Measurements from ENCODE around the gene RFC4. TPM values are rescaled to one million over a fixed set of nuclear protein-coding genes. Genes with fewer than 3 reads are reported as not detected.

The RFC4 gene
- total and polyA plus RNA-seq, 4 donors = 21.7 to 35.1 (median 31.3) TPM

- Histone ChIP-seq H3K27ac (ENCODE audit: low read depth, low read length) (no peak overlapping the region), H3K27me3 (ENCODE audit: control insufficient read depth, insufficient read depth, low read length) (no peaks in the 10 kb centered on the region), H3K4me1 (ENCODE audit: control insufficient read depth, insufficient read depth, low read length) (no peaks in the 10 kb centered on the region), H3K36me3 (ENCODE audit: control insufficient read depth, insufficient read depth, low read length) (no peaks in the 10 kb centered on the region), H3K9me3 (ENCODE audit: control insufficient read depth, insufficient read depth, low read length) (no peaks in the 10 kb centered on the region), H3K4me3 (ENCODE audit: low read depth, low read length) (no peak overlapping the region)
- 89% methylated on average over 1 of the region's 3 CpGs for WGBS (ENCODE audit: insufficient coverage)
- no peak for DNase-seq (ENCODE audit: low read depth in 4 of 6, low spot score in 6 of 6)
Measured at GRCh38 chr3:186843039-186843432, 36.8 kb upstream of the RFC4 start.

- no peak for DNase-seq (ENCODE audit: low read depth in 4 of 6, low spot score in 6 of 6)
- H3K27me3 ChIP-seq (ENCODE audit: control insufficient read depth, insufficient read depth, low read length) = no peaks in the 10 kb centered on the region
- no peak within 1 kb of the TSS for H3K4me3 ChIP-seq (ENCODE audit: low read depth, low read length)
- H3K36me3 ChIP-seq (ENCODE audit: control insufficient read depth, insufficient read depth, low read length) = no peaks in the 10 kb centered on the region
- no peak within 1 kb of the TSS for H3K27ac ChIP-seq (ENCODE audit: low read depth, low read length)
- no peaks in the 10 kb centered on the region for H3K9me3 ChIP-seq (ENCODE audit: control insufficient read depth, insufficient read depth, low read length)
- no peaks in the 10 kb centered on the region for H3K4me1 ChIP-seq (ENCODE audit: control insufficient read depth, insufficient read depth, low read length)
- 85% methylated on average over 6 of the region's 7 CpGs for WGBS (ENCODE audit: insufficient coverage)
Measured at GRCh38 chr3:186842426-186843038, 36.2 kb upstream of the RFC4 start, which contains the start of gene ADIPOQ. Gene ADIPOQ, plus strand, starts transcription at chr3:186842710. Its CDS starts 10,349 bp downstream, at chr3:186853059.

GRCh38 chr3:186841620-186842019 lies 35.3 kb upstream of the RFC4 start:
- H3K9me3 ChIP-seq (ENCODE audit: control insufficient read depth, insufficient read depth, low read length) = no peaks in the 10 kb centered on the region
- H3K27ac ChIP-seq (ENCODE audit: low read depth, low read length) = no peak overlapping the region
- H3K27me3 ChIP-seq (ENCODE audit: control insufficient read depth, insufficient read depth, low read length) = no peaks in the 10 kb centered on the region
- WGBS (ENCODE audit: insufficient coverage) = 93% methylated on average over 3 of the region's 4 CpGs
- no peak for DNase-seq (ENCODE audit: low read depth in 4 of 6, low spot score in 6 of 6)
- H3K4me3 ChIP-seq (ENCODE audit: low read depth, low read length) = no peak overlapping the region
- H3K4me1 ChIP-seq (ENCODE audit: control insufficient read depth, insufficient read depth, low read length) = no peaks in the 10 kb centered on the region
- H3K36me3 ChIP-seq (ENCODE audit: control insufficient read depth, insufficient read depth, low read length) = no peaks in the 10 kb centered on the region

- Histone ChIP-seq H3K4me1 (ENCODE audit: control insufficient read depth, insufficient read depth, low read length) (no peaks in the 10 kb centered on the region), H3K36me3 (ENCODE audit: control insufficient read depth, insufficient read depth, low read length) (no peaks in the 10 kb centered on the region), H3K27ac (ENCODE audit: low read depth, low read length) (no peak overlapping the region), H3K4me3 (ENCODE audit: low read depth, low read length) (no peak overlapping the region), H3K27me3 (ENCODE audit: control insufficient read depth, insufficient read depth, low read length) (no peaks in the 10 kb centered on the region), H3K9me3 (ENCODE audit: control insufficient read depth, insufficient read depth, low read length) (no peaks in the 10 kb centered on the region)
- 76% methylated on average over 11 of the region's 17 CpGs for WGBS (ENCODE audit: insufficient coverage)
- peak in 2 of 6 donors; percentile 4 to 29 for DNase-seq (ENCODE audit: low read depth in 4 of 6, low spot score in 6 of 6)
Measured at GRCh38 chr3:186839874-186840641, 33.8 kb upstream of the RFC4 start.

GRCh38 chr3:186832276-186832675 lies 26.0 kb upstream of the RFC4 start:
- Histone ChIP-seq H3K27me3 (ENCODE audit: control insufficient read depth, insufficient read depth, low read length) (peaks cover 44% of the 10 kb centered on the region), H3K4me1 (ENCODE audit: control insufficient read depth, insufficient read depth, low read length) (peaks cover 6% of the 10 kb centered on the region), H3K4me3 (ENCODE audit: low read depth, low read length) (no peak overlapping the region), H3K27ac (ENCODE audit: low read depth, low read length) (no peak overlapping the region), H3K9me3 (ENCODE audit: control insufficient read depth, insufficient read depth, low read length) (no peaks in the 10 kb centered on the region), H3K36me3 (ENCODE audit: control insufficient read depth, insufficient read depth, low read length) (no peaks in the 10 kb centered on the region)
- DNase-seq (ENCODE audit: low read depth in 4 of 6, low spot score in 6 of 6) = no peak
- WGBS (ENCODE audit: insufficient coverage) = no CpG with 5 or more reads among the region's 1 CpG

- H3K27me3 ChIP-seq (ENCODE audit: control insufficient read depth, insufficient read depth, low read length) = peaks cover 44% of the 10 kb centered on the region
- H3K27ac ChIP-seq (ENCODE audit: low read depth, low read length) = no peak overlapping the region
- no peaks in the 10 kb centered on the region for H3K9me3 ChIP-seq (ENCODE audit: control insufficient read depth, insufficient read depth, low read length)
- H3K4me1 ChIP-seq (ENCODE audit: control insufficient read depth, insufficient read depth, low read length) = peaks cover 9% of the 10 kb centered on the region
- DNase-seq (ENCODE audit: low read depth in 4 of 6, low spot score in 6 of 6) = no peak
- no peaks in the 10 kb centered on the region for H3K36me3 ChIP-seq (ENCODE audit: control insufficient read depth, insufficient read depth, low read length)
- no peak overlapping the region for H3K4me3 ChIP-seq (ENCODE audit: low read depth, low read length)
- WGBS (ENCODE audit: insufficient coverage) = 90% methylated on average over 2 of the region's 4 CpGs
Measured at GRCh38 chr3:186831798-186832197, 25.5 kb upstream of the RFC4 start.

- WGBS (ENCODE audit: insufficient coverage) = 19% methylated on average over 3 of the region's 5 CpGs
- Histone ChIP-seq H3K36me3 (ENCODE audit: control insufficient read depth, insufficient read depth, low read length) (no peaks in the 10 kb centered on the region), H3K27me3 (ENCODE audit: control insufficient read depth, insufficient read depth, low read length) (peaks cover 68% of the 10 kb centered on the region), H3K27ac (ENCODE audit: low read depth, low read length) (no peak overlapping the region), H3K4me1 (ENCODE audit: control insufficient read depth, insufficient read depth, low read length) (peaks cover 35% of the 10 kb centered on the region), H3K4me3 (ENCODE audit: low read depth, low read length) (no peak overlapping the region), H3K9me3 (ENCODE audit: control insufficient read depth, insufficient read depth, low read length) (no peaks in the 10 kb centered on the region)
- DNase-seq (ENCODE audit: low read depth in 4 of 6, low spot score in 6 of 6) = no peak
Measured at GRCh38 chr3:186828340-186828739, 22.1 kb upstream of the RFC4 start.

GRCh38 chr3:186826976-186827857 lies 20.9 kb upstream of the RFC4 start:
- Histone ChIP-seq H3K27ac (ENCODE audit: low read depth, low read length) (no peak overlapping the region), H3K36me3 (ENCODE audit: control insufficient read depth, insufficient read depth, low read length) (no peaks in the 10 kb centered on the region), H3K4me3 (ENCODE audit: low read depth, low read length) (peak overlapping the region; percentile 39), H3K27me3 (ENCODE audit: control insufficient read depth, insufficient read depth, low read length) (peaks cover 63% of the 10 kb centered on the region), H3K4me1 (ENCODE audit: control insufficient read depth, insufficient read depth, low read length) (peaks cover 35% of the 10 kb centered on the region), H3K9me3 (ENCODE audit: control insufficient read depth, insufficient read depth, low read length) (no peaks in the 10 kb centered on the region)
- under 1% methylated on average over 73 of the region's 80 CpGs for WGBS (ENCODE audit: insufficient coverage)
- DNase-seq (ENCODE audit: low read depth in 4 of 6, low spot score in 6 of 6) = peak; percentile 63 to 95 (median 80)

- peaks cover 61% of the 10 kb centered on the region for H3K27me3 ChIP-seq (ENCODE audit: control insufficient read depth, insufficient read depth, low read length)
- WGBS (ENCODE audit: insufficient coverage) = 22% methylated on average over 10 of the region's 14 CpGs
- peak overlapping the region; percentile 39 for H3K4me3 ChIP-seq (ENCODE audit: low read depth, low read length)
- H3K9me3 ChIP-seq (ENCODE audit: control insufficient read depth, insufficient read depth, low read length) = no peaks in the 10 kb centered on the region
- DNase-seq (ENCODE audit: low read depth in 4 of 6, low spot score in 6 of 6) = peak in 1 of 6 donors; percentile 10
- peaks cover 35% of the 10 kb centered on the region for H3K4me1 ChIP-seq (ENCODE audit: control insufficient read depth, insufficient read depth, low read length)
- no peaks in the 10 kb centered on the region for H3K36me3 ChIP-seq (ENCODE audit: control insufficient read depth, insufficient read depth, low read length)
- H3K27ac ChIP-seq (ENCODE audit: low read depth, low read length) = peak overlapping the region; percentile 15
Measured at GRCh38 chr3:186826410-186826975, 20.2 kb upstream of the RFC4 start.
